H1 (cell line): Measurements from ENCODE around the gene ABI3. TPM values are rescaled to one million over a fixed set of nuclear protein-coding genes. Genes with fewer than 3 reads are reported as not detected.

Experiments used
- CEBPB ChIP-seq: IDR thresholded peaks from 2 replicates; pipeline ENCODE4 v1.6.1; 2012; ENCODE audit warnings: low read depth, low read length
- CHD1 ChIP-seq: IDR thresholded peaks from 2 replicates; pipeline ENCODE4 v1.6.1; 2012; ENCODE audit warnings: low read depth, low read length, improper control_type of control experiment
- GTF2F1 ChIP-seq: IDR thresholded peaks from 2 replicates; pipeline ENCODE4 v1.6.1; 2012; ENCODE audit warnings: low read depth, low read length, improper control_type of control experiment, borderline replicate concordance
- NRF1 ChIP-seq: IDR thresholded peaks from 2 replicates; pipeline ENCODE4 v1.6.1; 2011; ENCODE audit warnings: mild to moderate bottlenecking, low read depth, low read length, improper control_type of control experiment
- SP1 ChIP-seq: IDR thresholded peaks from 2 replicates; pipeline ENCODE4 v1.6.1; 2011; ENCODE audit warnings: low read depth, low read length
- SUZ12 ChIP-seq: fragments of 200-600 bp; sonication (generic); IDR thresholded peaks from 2 replicates; pipeline ENCODE4 v1.6.1; 2012; ENCODE audit warnings: mild to moderate bottlenecking, inconsistent platforms, low read length, moderate library complexity, mixed read lengths
- TBP ChIP-seq: IDR thresholded peaks from 2 replicates; pipeline ENCODE4 v1.6.1; 2011; ENCODE audit warnings: low read depth, low read length, improper control_type of control experiment
- TEAD4 ChIP-seq: IDR thresholded peaks from 2 replicates; pipeline ENCODE4 v1.6.1; 2012; ENCODE audit warnings: low read depth, low read length, inconsistent platforms, mixed read lengths
- polyA plus RNA-seq, 7 experiments: library from polyadenylated mRNA; depleted of rRNA in 3 of 7; stranded (reverse) in 5 of 7; unstranded in 2 of 7; fragments of >200 nt in 5 of 7; fragments of 200-250 nt in 2 of 7; gene quantifications; 1 replicate in 5 of 7; 2 replicates in 1 of 7; 4 replicates in 1 of 7; pipeline versions ENCODE4 v1.2.1 to v1.2.3, GENCODE V29; 2011 to 2013; ENCODE audit warnings: missing spikeins in 2 of 7, mixed read lengths in 2 of 7
- total RNA-seq: library from RNA; stranded (reverse); fragmentation: NEBNext Ultra II Directional; extraction: Animal tissue kit (Norgen Biotek cat#: 25700); gene quantifications from 2 replicates; pipeline ENCODE4 v1.2.1, GENCODE V29; 2021
- TF ChIP-seq, protein P1 (sequence below): fragments of 300-600 bp; sonication (generic); IDR thresholded peaks from 2 replicates; pipeline ENCODE4 v1.7.1; 2012; ENCODE audit warnings: low read length, moderate library complexity, mild to moderate bottlenecking, inconsistent platforms; ENCODE audit not compliant: insufficient replicate concordance
- TF ChIP-seq, protein P2 (sequence below): IDR thresholded peaks from 2 replicates; pipeline ENCODE4 v1.6.1; 2012; ENCODE audit warnings: inconsistent platforms
- TF ChIP-seq, protein P3 (sequence below): IDR thresholded peaks from 2 replicates; pipeline ENCODE4 v1.6.1; 2011; ENCODE audit warnings: low read length, improper control_type of control experiment

ABI3 gene
- total and polyA plus RNA-seq, 2 of the 8 experiments (the other 6 are each of a cell fraction or from before 2014, with no cell fraction given), result 1.3 to 2.5 TPM

DNA sequence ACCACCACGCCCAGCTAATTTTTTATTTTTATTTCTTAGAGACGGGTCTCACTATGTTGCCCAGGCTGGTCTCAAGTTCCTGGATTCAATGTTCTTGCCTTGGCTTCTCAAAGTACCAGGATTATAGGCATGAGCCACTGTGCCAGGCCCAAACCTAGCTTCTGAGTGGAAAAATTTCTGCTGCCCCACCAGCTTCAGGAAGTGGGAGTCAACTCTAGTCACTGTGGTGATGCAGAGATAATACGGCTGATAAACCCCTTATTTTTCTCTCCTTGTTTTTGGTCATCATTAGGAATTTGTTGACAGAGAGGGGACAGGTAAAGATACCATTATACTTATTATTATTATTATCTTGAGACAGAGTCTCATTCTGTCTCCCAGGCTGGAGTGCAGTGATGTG lies 47.9 kb downstream of the ABI3 start (continued):
- TF ChIP-seq, protein P1, sequence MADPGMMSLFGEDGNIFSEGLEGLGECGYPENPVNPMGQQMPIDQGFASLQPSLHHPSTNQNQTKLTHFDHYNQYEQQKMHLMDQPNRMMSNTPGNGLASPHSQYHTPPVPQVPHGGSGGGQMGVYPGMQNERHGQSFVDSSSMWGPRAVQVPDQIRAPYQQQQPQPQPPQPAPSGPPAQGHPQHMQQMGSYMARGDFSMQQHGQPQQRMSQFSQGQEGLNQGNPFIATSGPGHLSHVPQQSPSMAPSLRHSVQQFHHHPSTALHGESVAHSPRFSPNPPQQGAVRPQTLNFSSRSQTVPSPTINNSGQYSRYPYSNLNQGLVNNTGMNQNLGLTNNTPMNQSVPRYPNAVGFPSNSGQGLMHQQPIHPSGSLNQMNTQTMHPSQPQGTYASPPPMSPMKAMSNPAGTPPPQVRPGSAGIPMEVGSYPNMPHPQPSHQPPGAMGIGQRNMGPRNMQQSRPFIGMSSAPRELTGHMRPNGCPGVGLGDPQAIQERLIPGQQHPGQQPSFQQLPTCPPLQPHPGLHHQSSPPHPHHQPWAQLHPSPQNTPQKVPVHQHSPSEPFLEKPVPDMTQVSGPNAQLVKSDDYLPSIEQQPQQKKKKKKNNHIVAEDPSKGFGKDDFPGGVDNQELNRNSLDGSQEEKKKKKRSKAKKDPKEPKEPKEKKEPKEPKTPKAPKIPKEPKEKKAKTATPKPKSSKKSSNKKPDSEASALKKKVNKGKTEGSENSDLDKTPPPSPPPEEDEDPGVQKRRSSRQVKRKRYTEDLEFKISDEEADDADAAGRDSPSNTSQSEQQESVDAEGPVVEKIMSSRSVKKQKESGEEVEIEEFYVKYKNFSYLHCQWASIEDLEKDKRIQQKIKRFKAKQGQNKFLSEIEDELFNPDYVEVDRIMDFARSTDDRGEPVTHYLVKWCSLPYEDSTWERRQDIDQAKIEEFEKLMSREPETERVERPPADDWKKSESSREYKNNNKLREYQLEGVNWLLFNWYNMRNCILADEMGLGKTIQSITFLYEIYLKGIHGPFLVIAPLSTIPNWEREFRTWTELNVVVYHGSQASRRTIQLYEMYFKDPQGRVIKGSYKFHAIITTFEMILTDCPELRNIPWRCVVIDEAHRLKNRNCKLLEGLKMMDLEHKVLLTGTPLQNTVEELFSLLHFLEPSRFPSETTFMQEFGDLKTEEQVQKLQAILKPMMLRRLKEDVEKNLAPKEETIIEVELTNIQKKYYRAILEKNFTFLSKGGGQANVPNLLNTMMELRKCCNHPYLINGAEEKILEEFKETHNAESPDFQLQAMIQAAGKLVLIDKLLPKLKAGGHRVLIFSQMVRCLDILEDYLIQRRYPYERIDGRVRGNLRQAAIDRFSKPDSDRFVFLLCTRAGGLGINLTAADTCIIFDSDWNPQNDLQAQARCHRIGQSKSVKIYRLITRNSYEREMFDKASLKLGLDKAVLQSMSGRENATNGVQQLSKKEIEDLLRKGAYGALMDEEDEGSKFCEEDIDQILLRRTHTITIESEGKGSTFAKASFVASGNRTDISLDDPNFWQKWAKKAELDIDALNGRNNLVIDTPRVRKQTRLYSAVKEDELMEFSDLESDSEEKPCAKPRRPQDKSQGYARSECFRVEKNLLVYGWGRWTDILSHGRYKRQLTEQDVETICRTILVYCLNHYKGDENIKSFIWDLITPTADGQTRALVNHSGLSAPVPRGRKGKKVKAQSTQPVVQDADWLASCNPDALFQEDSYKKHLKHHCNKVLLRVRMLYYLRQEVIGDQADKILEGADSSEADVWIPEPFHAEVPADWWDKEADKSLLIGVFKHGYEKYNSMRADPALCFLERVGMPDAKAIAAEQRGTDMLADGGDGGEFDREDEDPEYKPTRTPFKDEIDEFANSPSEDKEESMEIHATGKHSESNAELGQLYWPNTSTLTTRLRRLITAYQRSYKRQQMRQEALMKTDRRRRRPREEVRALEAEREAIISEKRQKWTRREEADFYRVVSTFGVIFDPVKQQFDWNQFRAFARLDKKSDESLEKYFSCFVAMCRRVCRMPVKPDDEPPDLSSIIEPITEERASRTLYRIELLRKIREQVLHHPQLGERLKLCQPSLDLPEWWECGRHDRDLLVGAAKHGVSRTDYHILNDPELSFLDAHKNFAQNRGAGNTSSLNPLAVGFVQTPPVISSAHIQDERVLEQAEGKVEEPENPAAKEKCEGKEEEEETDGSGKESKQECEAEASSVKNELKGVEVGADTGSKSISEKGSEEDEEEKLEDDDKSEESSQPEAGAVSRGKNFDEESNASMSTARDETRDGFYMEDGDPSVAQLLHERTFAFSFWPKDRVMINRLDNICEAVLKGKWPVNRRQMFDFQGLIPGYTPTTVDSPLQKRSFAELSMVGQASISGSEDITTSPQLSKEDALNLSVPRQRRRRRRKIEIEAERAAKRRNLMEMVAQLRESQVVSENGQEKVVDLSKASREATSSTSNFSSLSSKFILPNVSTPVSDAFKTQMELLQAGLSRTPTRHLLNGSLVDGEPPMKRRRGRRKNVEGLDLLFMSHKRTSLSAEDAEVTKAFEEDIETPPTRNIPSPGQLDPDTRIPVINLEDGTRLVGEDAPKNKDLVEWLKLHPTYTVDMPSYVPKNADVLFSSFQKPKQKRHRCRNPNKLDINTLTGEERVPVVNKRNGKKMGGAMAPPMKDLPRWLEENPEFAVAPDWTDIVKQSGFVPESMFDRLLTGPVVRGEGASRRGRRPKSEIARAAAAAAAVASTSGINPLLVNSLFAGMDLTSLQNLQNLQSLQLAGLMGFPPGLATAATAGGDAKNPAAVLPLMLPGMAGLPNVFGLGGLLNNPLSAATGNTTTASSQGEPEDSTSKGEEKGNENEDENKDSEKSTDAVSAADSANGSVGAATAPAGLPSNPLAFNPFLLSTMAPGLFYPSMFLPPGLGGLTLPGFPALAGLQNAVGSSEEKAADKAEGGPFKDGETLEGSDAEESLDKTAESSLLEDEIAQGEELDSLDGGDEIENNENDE, result no peak
- TF ChIP-seq TBP (no peak), GTF2F1 (no peak), CHD1 (no peak), TEAD4 (no peak), SUZ12 (no peak), NRF1 (no peak), CEBPB (no peak), SP1 (no peak)
- TF ChIP-seq, protein P2, sequence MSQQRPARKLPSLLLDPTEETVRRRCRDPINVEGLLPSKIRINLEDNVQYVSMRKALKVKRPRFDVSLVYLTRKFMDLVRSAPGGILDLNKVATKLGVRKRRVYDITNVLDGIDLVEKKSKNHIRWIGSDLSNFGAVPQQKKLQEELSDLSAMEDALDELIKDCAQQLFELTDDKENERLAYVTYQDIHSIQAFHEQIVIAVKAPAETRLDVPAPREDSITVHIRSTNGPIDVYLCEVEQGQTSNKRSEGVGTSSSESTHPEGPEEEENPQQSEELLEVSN, result no peak
- TF ChIP-seq, protein P3, sequence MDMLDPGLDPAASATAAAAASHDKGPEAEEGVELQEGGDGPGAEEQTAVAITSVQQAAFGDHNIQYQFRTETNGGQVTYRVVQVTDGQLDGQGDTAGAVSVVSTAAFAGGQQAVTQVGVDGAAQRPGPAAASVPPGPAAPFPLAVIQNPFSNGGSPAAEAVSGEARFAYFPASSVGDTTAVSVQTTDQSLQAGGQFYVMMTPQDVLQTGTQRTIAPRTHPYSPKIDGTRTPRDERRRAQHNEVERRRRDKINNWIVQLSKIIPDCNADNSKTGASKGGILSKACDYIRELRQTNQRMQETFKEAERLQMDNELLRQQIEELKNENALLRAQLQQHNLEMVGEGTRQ, result no peak
